Breast epithelium (tissue), 3 donors: Measurements from ENCODE around the gene FBXL3.

Source experiments
- POLR2A ChIP-seq: fragments of 450-650 bp; IDR thresholded peaks from one replicate; pipeline ENCODE4 v1.6.1; 2016; ENCODE audit warnings: antibody characterized with exemption, mild to moderate bottlenecking, moderate library complexity
- TF ChIP-seq, protein P1 (sequence below), 3 donors: fragments of 450-650 bp; IDR thresholded peaks; one replicate each; pipeline ENCODE4 v1.5.1; 2016 to 2017; ENCODE audit warnings: antibody characterized with exemption in 3 of 3, mild to moderate bottlenecking in 3 of 3, moderate library complexity in 3 of 3

DNA sequence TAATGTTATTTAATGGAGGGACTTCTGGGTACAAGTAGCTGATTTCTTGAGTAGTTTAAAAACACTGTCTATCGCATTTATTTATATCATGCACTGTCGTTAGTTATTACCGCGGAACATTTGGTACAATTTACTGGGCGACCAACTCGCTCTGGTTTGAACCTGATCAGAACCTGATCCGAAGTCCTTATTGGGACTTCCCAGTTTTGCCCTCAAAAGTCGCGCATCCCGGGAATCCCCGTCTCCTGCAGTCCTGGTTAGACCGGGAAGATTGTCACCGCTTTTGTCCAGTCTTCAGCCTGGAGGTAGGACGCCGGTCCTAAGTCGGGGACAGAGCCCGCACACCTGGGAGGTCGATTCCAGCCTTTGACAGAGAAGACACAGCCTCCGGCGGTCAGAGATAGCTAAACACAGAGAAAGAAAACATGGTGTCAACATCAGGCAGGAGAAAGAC lies 34.4 kb downstream of the FBXL3 start:
- no peak for TF ChIP-seq POLR2A
- TF ChIP-seq, protein P1, sequence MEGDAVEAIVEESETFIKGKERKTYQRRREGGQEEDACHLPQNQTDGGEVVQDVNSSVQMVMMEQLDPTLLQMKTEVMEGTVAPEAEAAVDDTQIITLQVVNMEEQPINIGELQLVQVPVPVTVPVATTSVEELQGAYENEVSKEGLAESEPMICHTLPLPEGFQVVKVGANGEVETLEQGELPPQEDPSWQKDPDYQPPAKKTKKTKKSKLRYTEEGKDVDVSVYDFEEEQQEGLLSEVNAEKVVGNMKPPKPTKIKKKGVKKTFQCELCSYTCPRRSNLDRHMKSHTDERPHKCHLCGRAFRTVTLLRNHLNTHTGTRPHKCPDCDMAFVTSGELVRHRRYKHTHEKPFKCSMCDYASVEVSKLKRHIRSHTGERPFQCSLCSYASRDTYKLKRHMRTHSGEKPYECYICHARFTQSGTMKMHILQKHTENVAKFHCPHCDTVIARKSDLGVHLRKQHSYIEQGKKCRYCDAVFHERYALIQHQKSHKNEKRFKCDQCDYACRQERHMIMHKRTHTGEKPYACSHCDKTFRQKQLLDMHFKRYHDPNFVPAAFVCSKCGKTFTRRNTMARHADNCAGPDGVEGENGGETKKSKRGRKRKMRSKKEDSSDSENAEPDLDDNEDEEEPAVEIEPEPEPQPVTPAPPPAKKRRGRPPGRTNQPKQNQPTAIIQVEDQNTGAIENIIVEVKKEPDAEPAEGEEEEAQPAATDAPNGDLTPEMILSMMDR (IDR thresholded peaks at IDR 0.05) = no peak
